ENCODE measurements around the gene ATG3. TPM values are rescaled to one million over a fixed set of nuclear protein-coding genes. Genes with fewer than 3 reads are reported as not detected.

Gene ATG3
- total RNA-seq, 1 experiment from 2014 or later, result 54.6 TPM

GRCh38 chr3:112579232-112579631, 17.5 kb upstream of the ATG3 start:
- no peaks in the 10 kb centered on the region for H3K36me3 Mint-ChIP-seq (ENCODE audit: insufficient read depth, unreplicated experiment)
- no peak for DNase-seq
- TF ChIP-seq CTCF (IDR thresholded peaks at IDR 0.05; ENCODE audit: unreplicated experiment), result no peak
- no peak overlapping the region for H3K4me3 Mint-ChIP-seq (ENCODE audit: low read depth, unreplicated experiment)
- H3K27ac Mint-ChIP-seq (ENCODE audit: unreplicated experiment), result no peak overlapping the region
- H3K9me3 Mint-ChIP-seq (ENCODE audit: low read depth, unreplicated experiment), result no peaks in the 10 kb centered on the region
- CTCF ChIA-PET, result interaction anchor here (1.0 kb wide), 1 partner anchor 12 kb away, joined by 3 read pairs; no protein-coding TSS in a partner anchor
- BruUV-seq (replicated peaks), result no TSS peak
- intact Hi-C loops (cut with micrococcal nuclease; ENCODE audit: unreplicated experiment), result no loop called here
- no peaks in the 10 kb centered on the region for H3K27me3 Mint-ChIP-seq (ENCODE audit: unreplicated experiment)
- H3K4me1 Mint-ChIP-seq (ENCODE audit: low read depth, unreplicated experiment), result no peaks in the 10 kb centered on the region

- no peaks in the 10 kb centered on the region for H3K36me3 Mint-ChIP-seq (ENCODE audit: insufficient read depth, unreplicated experiment)
- BruUV-seq (replicated peaks), result no TSS peak
- no peak overlapping the region for H3K27ac Mint-ChIP-seq (ENCODE audit: unreplicated experiment)
These were observed 10.9 kb upstream of the ATG3 start for GRCh38 chr3:112572701-112573100.

GRCh38 chr3:112569265-112569664, 7.5 kb upstream of the ATG3 start:
- Mint-ChIP-seq H3K27ac (ENCODE audit: unreplicated experiment) (no peak overlapping the region), H3K4me3 (ENCODE audit: low read depth, unreplicated experiment) (no peak overlapping the region), H3K27me3 (ENCODE audit: unreplicated experiment) (no peaks in the 10 kb centered on the region), H3K4me1 (ENCODE audit: low read depth, unreplicated experiment) (no peaks in the 10 kb centered on the region), H3K9me3 (ENCODE audit: low read depth, unreplicated experiment) (no peaks in the 10 kb centered on the region), H3K36me3 (ENCODE audit: insufficient read depth, unreplicated experiment) (no peaks in the 10 kb centered on the region)
- no peak for TF ChIP-seq CTCF (IDR thresholded peaks at IDR 0.05; ENCODE audit: unreplicated experiment)
- intact Hi-C loops (cut with micrococcal nuclease; ENCODE audit: unreplicated experiment), result no loop called here
- CTCF ChIA-PET, result no interaction called here
- BruUV-seq (replicated peaks), result no TSS peak
- no peak for DNase-seq

More at GRCh38 chr3:112572701-112573100, 10.9 kb upstream of the ATG3 start:
- no peaks in the 10 kb centered on the region for H3K27me3 Mint-ChIP-seq (ENCODE audit: unreplicated experiment)
- intact Hi-C loops (cut with micrococcal nuclease; ENCODE audit: unreplicated experiment), result no loop called here
- no peak for TF ChIP-seq CTCF (IDR thresholded peaks at IDR 0.05; ENCODE audit: unreplicated experiment)
- CTCF ChIA-PET, result interaction anchor here (0.8 kb wide), 1 partner anchor 10 kb away, joined by 3 read pairs; no protein-coding TSS in a partner anchor
- no peaks in the 10 kb centered on the region for H3K9me3 Mint-ChIP-seq (ENCODE audit: low read depth, unreplicated experiment)
- DNase-seq, result no peak
- H3K4me3 Mint-ChIP-seq (ENCODE audit: low read depth, unreplicated experiment), result no peak overlapping the region
- H3K4me1 Mint-ChIP-seq (ENCODE audit: low read depth, unreplicated experiment), result no peaks in the 10 kb centered on the region

GRCh38 chr3:112568642-112569041, 6.9 kb upstream of the ATG3 start:
- Mint-ChIP-seq H3K4me3 (ENCODE audit: low read depth, unreplicated experiment) (no peak overlapping the region), H3K27ac (ENCODE audit: unreplicated experiment) (no peak overlapping the region), H3K27me3 (ENCODE audit: unreplicated experiment) (no peaks in the 10 kb centered on the region), H3K4me1 (ENCODE audit: low read depth, unreplicated experiment) (no peaks in the 10 kb centered on the region), H3K36me3 (ENCODE audit: insufficient read depth, unreplicated experiment) (no peaks in the 10 kb centered on the region), H3K9me3 (ENCODE audit: low read depth, unreplicated experiment) (no peaks in the 10 kb centered on the region)
- intact Hi-C loops (cut with micrococcal nuclease; ENCODE audit: unreplicated experiment), result no loop called here
- no TSS peak for BruUV-seq (replicated peaks)
- no peak for DNase-seq
- CTCF ChIA-PET, result no interaction called here
- TF ChIP-seq CTCF (IDR thresholded peaks at IDR 0.05; ENCODE audit: unreplicated experiment), result no peak
